BLaER1 treated with 17β-estradiol and CSF1 and Interleukin-3, amounts not matched to agents 10 nM and 100 nM (cell line): Measurements from ENCODE around the gene GMPR2.
"Not testable (repeated sequence)": the region's sequence is repeated elsewhere in the genome, so short reads cannot be mapped to it uniquely, and the experiment has no call there.

ENCODE experiments used
- H3K27ac ChIP-seq, 11 experiments: shearing (Covaris generic); formaldehyde crosslinking; 2 replicates each; pipeline ENCODE4 v1.8.1; 2022
- H3K27me3 ChIP-seq, 11 experiments: shearing (Covaris generic); formaldehyde crosslinking; 2 replicates each; pipeline ENCODE4 v1.8.1; 2022
- H3K36me3 ChIP-seq, 11 experiments: shearing (Covaris generic); formaldehyde crosslinking; 2 replicates each; pipeline ENCODE4 v1.8.1; 2022
- H3K4me1 ChIP-seq, 10 experiments: shearing (Covaris generic); formaldehyde crosslinking; 2 replicates each; pipeline ENCODE4 v1.8.1; 2022
- H3K4me2 ChIP-seq, 11 experiments: shearing (Covaris generic); formaldehyde crosslinking; 2 replicates each; pipeline ENCODE4 v1.8.1; 2022
- H3K4me3 ChIP-seq, 10 experiments: shearing (Covaris generic); formaldehyde crosslinking; 2 replicates each; pipeline ENCODE4 v1.8.1; 2022
- H3K9ac ChIP-seq, 11 experiments: shearing (Covaris generic); formaldehyde crosslinking; 2 replicates each; pipeline ENCODE4 v1.8.1; 2022
- H3K9me3 ChIP-seq, 11 experiments: shearing (Covaris generic); formaldehyde crosslinking; replicated peaks in 1 of 11; 2 replicates each; pipeline ENCODE4 v1.8.1; 2022
- H4K20me1 ChIP-seq, 11 experiments: shearing (Covaris generic); formaldehyde crosslinking; 2 replicates each; pipeline ENCODE4 v1.8.1; 2022
- Cebpa-rat ChIP-seq, 11 experiments: shearing (Covaris generic); IDR thresholded peaks; 2 replicates each; pipeline ENCODE4 v1.8.1; 2022

Gene GMPR2

DNA sequence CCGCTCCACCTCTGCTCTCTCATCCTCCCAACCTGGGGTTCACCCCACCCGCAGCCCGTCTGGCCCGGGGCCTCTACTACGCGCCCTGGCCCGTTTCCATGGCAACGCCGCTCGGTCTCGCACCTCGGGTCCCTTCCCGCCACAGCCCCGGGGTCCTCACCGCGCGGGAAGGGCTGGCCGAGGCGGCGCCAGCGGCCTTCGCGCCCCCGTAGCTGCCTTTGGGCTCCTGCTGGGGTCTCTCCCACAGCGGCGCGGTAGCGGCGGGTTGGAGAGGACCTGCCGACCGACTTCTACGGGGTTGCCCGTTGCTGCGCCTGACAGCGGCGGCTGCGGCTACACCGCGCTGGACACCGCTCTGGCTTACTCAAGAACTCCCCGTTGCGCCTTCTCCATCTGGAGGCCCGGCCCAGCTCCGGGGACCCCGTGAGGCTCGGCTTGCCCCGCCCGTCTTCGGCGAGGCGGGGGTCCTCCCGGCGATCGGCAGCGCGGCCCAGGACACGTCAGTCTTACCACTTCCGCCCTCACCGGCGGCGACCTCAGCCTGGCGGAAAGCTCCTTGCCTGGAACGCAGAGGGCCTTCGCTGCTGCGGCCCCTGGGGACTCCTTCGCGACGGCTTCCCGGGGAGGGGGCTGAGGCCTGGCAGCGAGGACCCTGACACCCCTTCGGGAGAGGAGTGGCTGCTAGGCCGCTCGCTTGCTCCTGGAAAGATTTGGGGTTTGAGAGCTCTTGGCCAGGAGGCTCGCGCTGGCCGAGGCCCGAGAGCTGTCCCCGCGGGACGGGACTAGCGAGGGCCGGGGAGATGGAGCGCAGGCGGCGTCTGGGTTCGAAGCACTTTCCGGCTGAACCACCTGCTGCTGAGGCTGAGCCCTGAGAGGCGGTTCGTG is 37.3 kb upstream of the GMPR2 start, which contains the start of gene TM9SF1:
Gene TM9SF1 (minus strand): TSS at position 256 of the 885 bp plus-strand sequence. CDS start 422 bp downstream, outside the sequence.
- peaks cover 0 to 12% (median 0%) of the 10 kb centered on the region in 11 experiments; a peak in 1 of 22 replicates for H3K9me3 ChIP-seq
- no peak for TF ChIP-seq Cebpa-rat (IDR thresholded peaks at IDR 0.05)
- H3K36me3 ChIP-seq: peaks cover 29 to 46% (median 38%) of the 10 kb centered on the region in 11 experiments
- H3K4me2 ChIP-seq: peak within 1 kb of the TSS; percentile 84 to 99 (median 93)
- peaks cover 45 to 71% (median 51%) of the 10 kb centered on the region in 10 experiments for H3K4me1 ChIP-seq
- peak within 1 kb of the TSS; percentile 67 to 87 (median 76) for H3K4me3 ChIP-seq
- H4K20me1 ChIP-seq: peaks cover 0 to 8% (median 0%) of the 10 kb centered on the region in 11 experiments; a peak in 3 of 22 replicates
- H3K27ac ChIP-seq: peak within 1 kb of the TSS; percentile 95 to 100 (median 98)
- no peaks in the 10 kb centered on the region for H3K27me3 ChIP-seq
- H3K9ac ChIP-seq: peak within 1 kb of the TSS; percentile 92 to 100 (median 97)

DNA sequence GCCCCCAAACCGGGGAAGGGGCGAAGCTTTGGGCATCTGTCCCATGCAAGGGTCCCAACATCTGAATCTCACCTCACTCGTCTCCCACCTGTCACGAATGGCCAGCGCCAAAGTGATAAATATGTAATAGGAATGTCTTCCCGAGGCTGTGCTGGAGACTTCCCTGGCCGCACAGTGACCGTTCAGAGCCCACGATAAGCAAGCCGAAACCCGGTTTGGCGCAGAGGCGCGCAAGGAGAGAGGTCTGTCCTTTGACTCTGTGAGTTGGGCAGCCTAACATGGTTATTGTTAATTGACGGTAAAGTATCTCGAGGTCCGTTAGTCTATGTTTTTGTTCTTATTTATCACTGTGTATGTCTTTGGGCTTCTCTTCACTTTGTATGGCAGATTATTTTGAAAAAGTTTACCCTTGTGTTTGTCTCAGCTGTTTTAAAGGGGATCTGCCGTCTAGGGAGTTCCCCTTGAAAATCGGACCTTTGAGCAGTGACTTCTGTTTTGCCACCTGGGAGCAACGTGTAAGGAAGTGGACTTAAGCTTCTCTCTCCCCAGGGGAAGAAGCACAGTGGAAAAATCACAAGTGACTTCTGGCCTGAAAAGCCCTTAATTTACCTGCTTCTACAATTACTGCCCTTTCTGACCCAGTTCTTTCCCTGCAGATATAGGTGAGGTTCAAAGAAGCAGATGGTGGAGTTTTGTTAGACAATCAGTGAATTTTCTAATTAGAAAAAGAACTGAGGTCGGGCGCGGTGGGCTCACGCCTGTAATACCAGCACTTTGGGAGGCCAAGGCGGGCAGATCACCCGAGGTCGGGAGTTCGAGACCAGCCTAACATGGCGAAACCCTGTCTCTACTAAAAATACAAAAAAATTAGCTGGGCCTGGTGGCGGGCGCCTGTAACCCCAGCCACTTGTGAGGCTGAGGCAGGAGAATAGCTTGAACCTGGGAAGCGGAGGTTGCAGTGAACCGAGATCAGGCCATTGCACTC is 36.4 kb upstream of the GMPR2 start:
- Histone ChIP-seq H3K4me1 (peaks cover 45 to 64% (median 49%) of the 10 kb centered on the region in 10 experiments), H3K27me3 (no peaks in the 10 kb centered on the region)
- TF ChIP-seq Cebpa-rat (IDR thresholded peaks at IDR 0.05): no peak

DNA sequence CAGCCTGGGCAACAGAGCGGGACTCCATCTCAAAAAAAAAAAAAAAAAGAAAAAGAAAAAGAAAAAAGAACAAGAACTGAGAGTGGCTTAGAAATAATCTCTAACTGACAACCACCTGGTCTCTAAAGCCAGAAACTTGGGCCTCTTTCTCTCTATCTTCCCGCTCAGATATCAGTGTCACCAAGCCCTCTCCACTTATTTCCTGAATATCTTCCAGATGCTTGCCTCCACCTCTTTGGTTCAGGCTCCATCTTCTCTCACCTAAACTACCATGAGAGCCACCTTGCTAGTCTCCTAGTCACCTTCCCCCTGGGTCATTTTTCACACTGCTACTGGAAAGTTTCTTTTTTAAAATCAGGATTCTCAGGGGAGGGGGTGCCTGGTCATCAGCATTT is 35.7 kb upstream of the GMPR2 start:
- H3K9ac ChIP-seq: peak overlapping the region; percentile 92 to 100 (median 97); a peak in 15 of 22 replicates
- peaks cover under 1 to 21% (median 11%) of the 10 kb centered on the region in 11 experiments; a peak in 21 of 22 replicates for H3K9me3 ChIP-seq
- H3K27me3 ChIP-seq: no peaks in the 10 kb centered on the region
- peak overlapping the region in 7 of 10 experiments; percentile 67 to 87 (median 81); a peak in 11 of 20 replicates for H3K4me3 ChIP-seq
- TF ChIP-seq Cebpa-rat (IDR thresholded peaks at IDR 0.05): no peak
- peak overlapping the region in 4 of 11 experiments; percentile 95 to 100 (median 98); a peak in 4 of 22 replicates for H3K27ac ChIP-seq
- H3K36me3 ChIP-seq: peaks cover 28 to 47% (median 40%) of the 10 kb centered on the region in 11 experiments
- peak overlapping the region; percentile 84 to 99 (median 93) for H3K4me2 ChIP-seq
- peaks cover 43 to 57% (median 47%) of the 10 kb centered on the region in 10 experiments for H3K4me1 ChIP-seq
- H4K20me1 ChIP-seq: peaks cover 0 to 7% (median 0%) of the 10 kb centered on the region in 11 experiments; a peak in 3 of 22 replicates

More for the DNA sequence above, 36.4 kb upstream of the GMPR2 start:
- peaks cover 29 to 47% (median 40%) of the 10 kb centered on the region in 11 experiments for H3K36me3 ChIP-seq
- peak overlapping the region; percentile 92 to 100 (median 97) for H3K9ac ChIP-seq
- H3K9me3 ChIP-seq: peaks cover 0 to 15% (median 4%) of the 10 kb centered on the region in 11 experiments; a peak in 18 of 22 replicates
- peak overlapping the region; percentile 67 to 87 (median 76) for H3K4me3 ChIP-seq
- peak overlapping the region; percentile 95 to 100 (median 98) for H3K27ac ChIP-seq
- H4K20me1 ChIP-seq: peaks cover 0 to 8% (median 0%) of the 10 kb centered on the region in 11 experiments; a peak in 3 of 22 replicates
- H3K4me2 ChIP-seq: peak overlapping the region; percentile 84 to 99 (median 93)

- Histone ChIP-seq H3K36me3 (peaks cover 37 to 56% (median 48%) of the 10 kb centered on the region in 11 experiments), H4K20me1 (no peaks in the 10 kb centered on the region; a peak in 2 of 22 replicates), H3K4me3 (no peak overlapping the region), H3K27me3 (no peaks in the 10 kb centered on the region), H3K9me3 (peaks cover 13 to 40% (median 28%) of the 10 kb centered on the region in 11 experiments), H3K4me2 (peak overlapping the region in 2 of 11 experiments; percentile 35 to 42; a peak in 3 of 22 replicates), H3K9ac (no peak overlapping the region), H3K27ac (no peak overlapping the region), H3K4me1 (peaks cover 26 to 42% (median 29%) of the 10 kb centered on the region in 10 experiments)
- TF ChIP-seq Cebpa-rat (IDR thresholded peaks at IDR 0.05): no peak
These were observed 33.8 kb upstream of the GMPR2 start for GRCh38 chr14:24198814-24199524.

- H3K27ac ChIP-seq, H3K4me2 ChIP-seq, H4K20me1 ChIP-seq, H3K27me3 ChIP-seq, H3K4me3 ChIP-seq, H3K9ac ChIP-seq: not testable (repeated sequence)
- peaks cover 2 to 20% (median 6%) of the 10 kb centered on the region in 10 experiments; a peak in 15 of 20 replicates for H3K4me1 ChIP-seq
- peaks cover 67 to 90% (median 81%) of the 10 kb centered on the region in 11 experiments for H3K36me3 ChIP-seq
- peaks cover 13 to 44% (median 28%) of the 10 kb centered on the region in 11 experiments for H3K9me3 ChIP-seq
These were observed 30.2 kb upstream of the GMPR2 start for GRCh38 chr14:24202538-24202937.

DNA sequence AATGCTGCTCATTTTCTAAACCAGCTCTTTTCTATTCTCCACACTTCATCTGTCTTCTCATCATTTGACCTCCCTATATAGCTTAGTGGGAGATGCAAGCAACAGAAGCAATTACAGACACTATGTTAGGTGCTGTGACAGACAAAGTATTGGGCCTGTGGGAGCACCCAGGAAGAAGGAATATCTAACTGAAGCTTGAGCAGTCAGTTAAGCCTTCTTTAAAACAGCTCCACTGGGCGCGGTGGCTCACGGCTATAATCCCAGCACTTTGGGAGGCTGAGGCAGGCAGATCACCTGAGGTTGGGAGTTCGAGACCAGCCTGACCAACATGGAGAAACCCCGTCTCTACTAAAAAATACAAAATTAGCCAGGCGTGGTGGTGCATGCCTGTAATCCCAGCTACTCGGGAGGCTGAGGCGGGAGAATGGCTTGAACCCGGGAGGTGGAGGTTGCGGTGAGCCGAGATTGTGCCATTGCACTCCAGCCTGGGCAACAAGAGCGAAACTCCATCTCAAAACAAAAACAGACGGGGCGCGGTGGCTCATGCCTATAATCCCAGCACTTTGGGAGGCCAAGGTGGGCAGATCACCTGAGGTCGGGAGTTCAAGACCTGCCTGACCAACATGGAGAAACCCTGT is 29.4 kb upstream of the GMPR2 start:
- H4K20me1 ChIP-seq, H3K9ac ChIP-seq, H3K27ac ChIP-seq, H3K4me3 ChIP-seq, H3K27me3 ChIP-seq, H3K4me2 ChIP-seq: not testable (repeated sequence)
- Histone ChIP-seq H3K4me1 (peaks cover 0 to 13% (median 9%) of the 10 kb centered on the region in 10 experiments; a peak in 11 of 20 replicates), H3K36me3 (peaks cover 75 to 98% (median 90%) of the 10 kb centered on the region in 11 experiments), H3K9me3 (peaks cover 13 to 44% (median 28%) of the 10 kb centered on the region in 11 experiments)
